ENCODE data around the gene C17orf67.
A peak's percentile ranks its signal among the peaks of the same experiment; 100 is the strongest.

Gene C17orf67, protein sequence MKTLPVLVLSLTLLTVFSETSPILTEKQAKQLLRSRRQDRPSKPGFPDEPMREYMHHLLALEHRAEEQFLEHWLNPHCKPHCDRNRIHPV

DNA sequence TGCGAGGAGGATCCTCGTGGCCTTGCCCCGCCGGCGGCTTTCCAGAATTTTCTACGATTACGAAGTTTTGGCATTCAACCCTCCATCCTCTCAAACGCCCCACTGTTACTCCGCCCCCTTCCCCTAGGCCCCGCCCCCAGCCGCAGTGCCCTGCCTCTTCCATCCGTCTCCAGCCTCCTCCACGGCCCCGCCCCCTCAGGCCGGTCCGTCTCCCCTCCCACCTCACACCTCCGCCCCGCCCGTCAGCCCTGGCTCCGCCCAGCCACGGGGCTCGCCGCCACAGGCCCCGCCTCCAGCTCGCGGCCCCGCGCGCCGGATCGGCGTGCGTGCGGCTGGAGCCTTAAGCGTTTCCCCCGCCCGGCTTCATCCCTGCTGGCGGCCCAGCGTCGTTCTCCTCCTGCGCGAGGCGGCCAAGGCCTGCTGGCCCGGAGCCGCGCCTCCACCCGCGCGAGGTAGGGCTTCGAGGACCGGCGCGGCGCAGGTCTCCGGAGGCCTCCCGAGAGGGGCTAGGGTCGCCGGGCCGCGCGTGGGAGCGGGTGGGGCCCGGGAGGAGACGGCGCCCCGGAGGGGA, at the start of gene C17orf67, which contains the start of gene DGKE:
TSS of gene C17orf67 (minus strand) at position 112 of the 571 bp plus-strand sequence. CDS start 18,110 bp downstream, outside the sequence.
TSS of gene DGKE (plus strand) at position 343 of the 571 bp plus-strand sequence. CDS start 645 bp downstream, outside the sequence.
- Histone ChIP-seq H4K20me1 (ENCODE audit: insufficient read depth) (no peaks in the 10 kb centered on the region), H3K79me2 (ENCODE audit: insufficient read depth, low read depth) (peaks cover 74% of the 10 kb centered on the region)

DNA sequence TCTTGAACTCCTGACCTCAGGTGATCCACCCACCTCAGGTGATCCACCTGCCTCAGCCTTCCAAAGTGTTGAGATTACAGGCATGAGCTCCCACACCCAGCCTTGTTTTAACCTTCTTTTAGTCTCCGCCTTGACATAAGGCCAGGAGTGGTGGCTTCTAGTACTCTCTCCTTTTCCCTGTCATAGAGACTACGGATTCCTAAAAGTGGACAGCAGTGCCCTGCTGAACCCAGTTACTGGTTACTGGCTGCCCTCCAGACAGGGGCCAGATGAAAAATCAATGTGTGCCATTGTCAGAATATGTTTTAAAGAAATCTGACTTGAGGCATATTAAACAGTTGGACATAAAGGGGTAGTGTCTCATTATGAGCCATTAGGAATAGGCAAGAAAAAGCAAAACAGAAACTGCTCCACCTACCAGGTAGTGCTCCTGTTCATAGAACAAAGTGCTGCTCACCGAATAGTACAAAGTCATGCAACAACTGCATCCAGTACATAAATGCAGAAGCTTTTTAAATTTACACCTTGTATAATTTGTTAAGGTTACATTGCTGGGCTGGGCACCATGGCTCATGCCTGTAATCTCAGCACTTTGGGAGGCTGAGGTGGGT, 48.1 kb upstream of the C17orf67 start:
- no peaks in the 10 kb centered on the region for H3K4me1 ChIP-seq (ENCODE audit: low read depth, poor library complexity, severe bottlenecking)
- no peaks in the 10 kb centered on the region for H4K20me1 ChIP-seq (ENCODE audit: insufficient read depth)
- H3K4me2 ChIP-seq, result no peak overlapping the region
- H3K79me2 ChIP-seq (ENCODE audit: insufficient read depth, low read depth), result no peaks in the 10 kb centered on the region
- TF ChIP-seq, protein P1, sequence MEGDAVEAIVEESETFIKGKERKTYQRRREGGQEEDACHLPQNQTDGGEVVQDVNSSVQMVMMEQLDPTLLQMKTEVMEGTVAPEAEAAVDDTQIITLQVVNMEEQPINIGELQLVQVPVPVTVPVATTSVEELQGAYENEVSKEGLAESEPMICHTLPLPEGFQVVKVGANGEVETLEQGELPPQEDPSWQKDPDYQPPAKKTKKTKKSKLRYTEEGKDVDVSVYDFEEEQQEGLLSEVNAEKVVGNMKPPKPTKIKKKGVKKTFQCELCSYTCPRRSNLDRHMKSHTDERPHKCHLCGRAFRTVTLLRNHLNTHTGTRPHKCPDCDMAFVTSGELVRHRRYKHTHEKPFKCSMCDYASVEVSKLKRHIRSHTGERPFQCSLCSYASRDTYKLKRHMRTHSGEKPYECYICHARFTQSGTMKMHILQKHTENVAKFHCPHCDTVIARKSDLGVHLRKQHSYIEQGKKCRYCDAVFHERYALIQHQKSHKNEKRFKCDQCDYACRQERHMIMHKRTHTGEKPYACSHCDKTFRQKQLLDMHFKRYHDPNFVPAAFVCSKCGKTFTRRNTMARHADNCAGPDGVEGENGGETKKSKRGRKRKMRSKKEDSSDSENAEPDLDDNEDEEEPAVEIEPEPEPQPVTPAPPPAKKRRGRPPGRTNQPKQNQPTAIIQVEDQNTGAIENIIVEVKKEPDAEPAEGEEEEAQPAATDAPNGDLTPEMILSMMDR (conservative IDR thresholded peaks at IDR 0.05; ENCODE audit: low read depth, low read length), result no peak
- H3K9ac ChIP-seq, result no peak overlapping the region
- no peak overlapping the region for H3K27ac ChIP-seq
- no peaks in the 10 kb centered on the region for H3K36me3 ChIP-seq (ENCODE audit: insufficient read depth)
- H3K27me3 ChIP-seq (ENCODE audit: insufficient read depth, low read depth), result no peaks in the 10 kb centered on the region
- H2AFZ ChIP-seq (ENCODE audit: low read depth), result no peak overlapping the region
- no peak overlapping the region for H3K4me3 ChIP-seq (IDR thresholded peaks at IDR 0.05; ENCODE audit: insufficient read depth, low read depth, low read length)

More for the DNA sequence above, at the start of gene C17orf67, which contains the start of gene DGKE:
- Histone ChIP-seq H2AFZ (ENCODE audit: low read depth) (peak within 1 kb of the TSS; percentile 78), H3K27ac (peak within 1 kb of the TSS; percentile 74), H3K4me3 (IDR thresholded peaks at IDR 0.05; ENCODE audit: insufficient read depth, low read depth, low read length) (no peak within 1 kb of the TSS), H3K27me3 (ENCODE audit: insufficient read depth, low read depth) (no peaks in the 10 kb centered on the region), H3K36me3 (ENCODE audit: insufficient read depth) (no peaks in the 10 kb centered on the region), H3K9ac (peak within 1 kb of the TSS; percentile 70), H3K4me1 (ENCODE audit: low read depth, poor library complexity, severe bottlenecking) (peaks cover 50% of the 10 kb centered on the region), H3K4me2 (peak within 1 kb of the TSS; percentile 84)
- TF ChIP-seq, protein P1 (conservative IDR thresholded peaks at IDR 0.05; ENCODE audit: low read depth, low read length), result no peak

DNA sequence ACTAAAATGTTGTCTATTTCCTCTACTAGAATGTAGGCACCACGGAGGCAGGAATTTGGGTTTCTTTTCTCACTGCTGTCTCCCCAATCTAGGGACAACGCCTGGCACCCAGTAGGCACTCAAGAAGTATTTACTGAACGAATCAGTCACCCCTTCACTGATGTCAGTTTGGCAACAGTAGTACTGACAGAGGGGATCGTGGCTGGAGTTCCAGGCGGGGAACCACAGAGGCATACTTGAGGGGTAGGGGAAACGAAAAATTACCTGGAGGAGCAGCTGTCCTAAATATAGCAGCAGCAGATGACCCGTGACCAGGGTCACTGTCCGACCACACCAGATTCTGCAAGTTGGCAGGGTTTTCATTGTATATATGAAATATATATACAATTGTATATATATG, 46.9 kb upstream of the C17orf67 start:
- Histone ChIP-seq H3K79me2 (ENCODE audit: insufficient read depth, low read depth) (no peaks in the 10 kb centered on the region), H3K4me1 (ENCODE audit: low read depth, poor library complexity, severe bottlenecking) (no peaks in the 10 kb centered on the region), H3K27me3 (ENCODE audit: insufficient read depth, low read depth) (no peaks in the 10 kb centered on the region), H3K4me2 (no peak overlapping the region), H4K20me1 (ENCODE audit: insufficient read depth) (no peaks in the 10 kb centered on the region), H3K27ac (no peak overlapping the region), H2AFZ (ENCODE audit: low read depth) (no peak overlapping the region), H3K4me3 (IDR thresholded peaks at IDR 0.05; ENCODE audit: insufficient read depth, low read depth, low read length) (no peak overlapping the region), H3K36me3 (ENCODE audit: insufficient read depth) (no peaks in the 10 kb centered on the region), H3K9ac (no peak overlapping the region)
- TF ChIP-seq, protein P1 (conservative IDR thresholded peaks at IDR 0.05; ENCODE audit: low read depth, low read length), result no peak

DNA sequence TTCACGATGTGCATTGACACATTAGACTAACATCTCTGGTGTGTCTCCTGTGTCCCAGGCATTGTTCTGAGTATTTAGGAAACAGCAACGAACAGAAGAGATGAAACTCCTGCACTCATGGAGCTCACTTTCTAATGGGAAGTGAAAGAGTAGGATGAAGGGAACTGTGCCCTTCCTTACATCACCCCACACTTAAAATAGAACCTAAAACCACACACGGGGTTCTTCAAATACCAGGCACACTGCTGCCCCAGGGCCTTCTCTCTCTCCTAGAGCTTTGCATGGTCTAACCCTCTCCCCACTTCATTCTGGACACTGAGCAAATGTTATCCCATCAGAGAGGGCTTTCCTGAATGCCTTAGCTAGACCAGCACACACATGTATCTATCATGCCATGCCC, 46.4 kb upstream of the C17orf67 start:
- Histone ChIP-seq H3K4me2 (no peak overlapping the region), H2AFZ (ENCODE audit: low read depth) (no peak overlapping the region), H3K9ac (no peak overlapping the region), H3K79me2 (ENCODE audit: insufficient read depth, low read depth) (no peaks in the 10 kb centered on the region), H3K4me3 (IDR thresholded peaks at IDR 0.05; ENCODE audit: insufficient read depth, low read depth, low read length) (no peak overlapping the region), H3K27ac (no peak overlapping the region), H3K27me3 (ENCODE audit: insufficient read depth, low read depth) (no peaks in the 10 kb centered on the region), H3K4me1 (ENCODE audit: low read depth, poor library complexity, severe bottlenecking) (no peaks in the 10 kb centered on the region), H4K20me1 (ENCODE audit: insufficient read depth) (no peaks in the 10 kb centered on the region), H3K36me3 (ENCODE audit: insufficient read depth) (no peaks in the 10 kb centered on the region)
- TF ChIP-seq, protein P1 (conservative IDR thresholded peaks at IDR 0.05; ENCODE audit: low read depth, low read length), result no peak
